CD4-positive, alpha-beta T cell treated with Interferon gamma for 1 hour (primary cell): ENCODE measurements around the gene TFIP11.

ENCODE experiments used
- DNase-seq: peaks from one replicate; pipeline ENCODE4 v3.0.0-alpha.2; 2020

Gene TFIP11

DNA sequence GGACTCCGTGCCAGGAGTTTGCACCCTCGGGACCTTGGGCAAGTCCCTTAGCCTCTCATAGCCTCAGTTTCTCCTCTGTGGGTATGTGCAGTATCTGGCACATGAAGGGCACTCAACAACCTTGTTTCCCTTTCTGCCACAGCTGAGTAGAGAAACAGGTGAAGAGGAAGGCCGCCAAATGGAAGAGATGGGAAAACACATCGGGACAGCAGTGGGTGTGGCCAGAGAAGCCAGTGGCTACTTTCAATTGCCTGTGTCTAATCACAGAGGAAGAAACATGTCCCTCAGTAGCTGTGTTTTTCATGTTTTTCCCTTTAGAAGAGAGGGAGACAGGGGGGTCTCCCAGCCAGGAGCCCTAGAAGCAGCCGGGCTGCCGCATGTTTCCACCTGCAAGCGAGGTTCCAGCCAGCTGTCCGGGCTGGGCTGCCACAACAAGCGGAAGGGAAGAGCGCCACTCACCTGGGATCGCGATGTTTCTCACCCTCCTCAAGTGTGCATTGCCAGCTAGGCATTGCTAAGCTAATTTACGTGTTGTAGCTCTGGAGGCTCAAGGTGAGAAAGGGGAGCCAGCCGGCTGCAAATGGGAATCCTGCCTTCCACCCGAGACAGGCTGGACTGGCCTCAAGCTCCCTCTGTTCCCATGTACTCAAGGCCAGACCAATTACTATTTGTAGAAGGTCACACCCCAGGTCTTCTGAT, 66.5 kb downstream of the TFIP11 start:
- DNase-seq: no peak

DNA sequence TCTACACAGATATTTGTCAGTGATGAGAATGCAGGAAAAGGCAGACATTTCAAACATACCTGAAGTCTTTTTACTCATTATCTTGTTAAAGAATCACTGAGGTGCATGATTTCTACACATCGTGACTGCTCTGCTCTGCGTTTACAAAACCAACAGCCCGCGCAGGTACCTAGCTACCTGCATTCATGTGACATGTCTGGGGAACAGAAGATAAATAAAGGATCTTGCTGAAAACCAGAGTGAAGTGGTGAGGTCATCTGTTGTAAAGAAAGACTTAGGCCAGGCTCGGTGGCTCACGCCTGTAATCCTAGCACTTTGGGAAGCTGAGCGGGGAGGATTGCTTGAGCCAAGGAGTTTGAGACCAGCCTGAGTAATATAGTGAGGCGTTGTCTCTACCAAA, 67.5 kb downstream of the TFIP11 start:
- DNase-seq: no peak

DNA sequence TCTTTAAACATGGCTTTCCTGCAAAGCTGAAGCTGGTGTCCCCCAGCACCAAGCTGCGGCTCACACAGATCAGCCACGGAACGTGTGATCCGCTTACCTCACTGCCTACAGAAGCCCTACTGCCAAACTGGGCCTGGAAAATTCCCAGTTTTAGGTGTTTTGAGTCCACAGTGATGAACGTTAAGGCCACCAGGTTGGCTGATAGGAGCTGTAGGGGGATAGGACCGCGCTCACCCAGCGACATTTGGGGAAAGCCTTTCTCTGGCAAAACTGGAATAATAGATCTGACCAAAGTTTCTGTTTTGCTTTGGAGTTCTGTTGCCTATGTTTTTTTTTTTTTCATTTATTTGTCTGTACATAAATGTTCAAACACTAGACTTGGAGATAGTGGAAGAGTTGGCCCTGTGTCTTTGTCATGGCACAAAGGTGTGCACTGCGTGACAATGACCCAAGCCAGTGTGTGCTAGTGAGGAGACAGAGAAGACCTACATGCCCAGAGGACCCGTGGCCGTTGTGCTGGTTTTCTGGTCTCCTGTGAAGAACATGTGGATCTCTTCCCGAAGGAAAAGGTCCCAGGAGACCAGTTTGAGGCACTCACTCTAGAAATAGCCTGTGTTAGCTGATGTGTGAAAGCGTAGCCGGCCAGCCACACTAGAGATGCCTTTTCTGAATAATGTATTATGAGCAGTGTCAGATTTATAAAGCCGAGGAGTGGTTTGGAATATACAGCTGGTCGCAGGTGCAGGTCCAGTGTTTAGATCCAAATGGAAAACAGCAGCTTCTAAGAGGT, 68.2 kb downstream of the TFIP11 start:
- DNase-seq: no peak

DNA sequence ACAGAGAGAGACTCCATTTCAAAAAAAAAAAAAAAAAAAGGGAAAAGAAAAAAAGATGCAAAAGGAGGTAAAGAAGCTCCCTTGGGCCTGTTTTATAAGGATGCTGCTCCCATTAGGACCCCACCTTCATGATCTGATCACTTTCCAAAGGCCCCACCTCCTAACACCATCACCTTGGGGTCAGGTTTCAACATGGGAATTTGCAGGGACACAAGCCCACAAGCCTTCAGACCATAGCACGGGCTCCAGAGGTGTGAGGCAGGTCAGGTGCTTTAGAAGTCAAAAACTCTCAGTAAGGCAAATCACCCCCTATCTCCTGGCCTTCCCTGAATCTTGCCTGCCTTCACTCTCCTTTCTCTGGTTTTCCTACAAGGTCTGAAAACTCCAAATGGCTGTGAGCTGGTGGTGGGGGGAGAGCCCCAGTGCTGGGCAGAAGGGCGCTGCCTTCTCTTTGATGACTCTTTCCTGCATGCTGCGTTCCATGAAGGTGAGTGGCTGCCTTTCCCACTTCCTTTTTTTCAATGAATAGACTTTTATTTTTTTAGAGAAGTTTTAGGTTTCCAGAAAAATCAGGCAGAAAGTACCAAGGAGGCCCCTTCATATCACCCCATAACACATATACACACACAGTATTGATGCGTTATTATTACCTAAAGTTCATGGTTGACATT, 70.1 kb downstream of the TFIP11 start:
- DNase-seq: no peak
